SH-SY5Y (cell line): ENCODE data around the gene RXFP2.

Experiments used
- GATA2 ChIP-seq: IDR thresholded peaks from 2 replicates; pipeline ENCODE4 v1.6.1; 2011; ENCODE audit warnings: mild to moderate bottlenecking, low read depth, low read length
- GATA3 ChIP-seq: IDR thresholded peaks from 2 replicates; pipeline ENCODE4 v1.6.1; 2011; ENCODE audit warnings: low read depth, mild to moderate bottlenecking, low read length, moderate library complexity

DNA sequence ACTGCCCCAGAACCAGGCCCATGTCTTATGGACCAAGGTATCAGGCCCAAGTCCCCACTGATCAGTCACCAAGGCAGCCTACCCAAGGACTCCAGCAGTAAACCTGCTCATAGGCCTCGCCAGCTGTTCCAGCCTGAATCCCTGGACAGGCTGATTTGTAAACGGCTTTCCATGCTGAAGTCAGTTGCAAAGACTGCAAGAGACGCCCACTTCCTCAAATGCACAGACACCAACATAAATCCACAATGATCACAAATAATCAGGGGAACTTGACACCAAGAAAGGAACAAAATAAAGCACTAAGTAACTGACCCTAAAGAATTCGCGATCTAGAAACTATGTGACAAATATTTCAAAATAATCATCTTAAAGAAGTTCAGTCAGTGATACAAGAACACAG, 75.2 kb downstream of the RXFP2 start:
- no peak for TF ChIP-seq GATA2
- TF ChIP-seq GATA3, result no peak
